CD4-positive, alpha-beta T cell treated with Interleukin-21 for 1 hour (primary cell): ENCODE data around the gene GALNT6.
"Not testable (repeated sequence)": the region's sequence is repeated elsewhere in the genome, so short reads cannot be mapped to it uniquely, and the experiment has no call there.

ENCODE experiments used
- DNase-seq: peaks from one replicate; pipeline ENCODE4 v3.0.0-alpha.2; 2020

Gene GALNT6

DNA sequence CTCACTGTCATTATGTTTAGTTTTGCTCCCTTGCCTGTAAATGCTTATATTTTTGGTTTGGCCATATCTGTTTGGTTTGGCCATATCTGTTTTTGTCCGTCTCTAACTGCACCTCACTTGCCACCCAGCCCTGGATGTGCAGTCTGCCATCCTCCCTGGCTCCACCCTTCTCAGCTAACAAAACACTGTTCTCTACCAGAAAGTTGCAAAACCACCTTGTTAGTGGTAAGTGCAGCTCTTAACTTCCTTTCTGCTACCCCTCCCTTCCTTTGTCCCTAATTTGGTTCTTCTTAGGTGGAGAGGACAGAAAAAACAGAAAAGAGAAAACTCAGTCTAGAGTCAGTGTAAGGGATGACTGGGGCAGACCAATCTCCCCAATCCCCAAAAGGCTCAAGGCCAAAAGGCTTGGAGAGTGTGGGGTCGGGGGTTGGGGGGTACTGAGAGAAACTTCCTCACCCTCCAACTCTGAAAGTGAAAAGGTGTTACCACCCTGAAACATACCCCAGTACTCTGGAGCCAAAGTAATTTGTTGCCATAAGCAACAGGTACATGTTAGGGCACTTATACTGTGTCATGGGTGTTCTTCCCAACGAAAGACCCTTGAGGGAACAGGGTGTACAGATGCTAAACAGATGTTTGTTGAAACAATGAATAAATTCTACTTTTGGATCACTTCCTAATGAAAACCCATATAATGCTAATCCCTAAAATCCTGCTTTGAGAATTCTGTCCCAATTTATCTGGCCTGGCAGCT, 72.2 kb downstream of the GALNT6 start:
- DNase-seq: peak; percentile 72

DNA sequence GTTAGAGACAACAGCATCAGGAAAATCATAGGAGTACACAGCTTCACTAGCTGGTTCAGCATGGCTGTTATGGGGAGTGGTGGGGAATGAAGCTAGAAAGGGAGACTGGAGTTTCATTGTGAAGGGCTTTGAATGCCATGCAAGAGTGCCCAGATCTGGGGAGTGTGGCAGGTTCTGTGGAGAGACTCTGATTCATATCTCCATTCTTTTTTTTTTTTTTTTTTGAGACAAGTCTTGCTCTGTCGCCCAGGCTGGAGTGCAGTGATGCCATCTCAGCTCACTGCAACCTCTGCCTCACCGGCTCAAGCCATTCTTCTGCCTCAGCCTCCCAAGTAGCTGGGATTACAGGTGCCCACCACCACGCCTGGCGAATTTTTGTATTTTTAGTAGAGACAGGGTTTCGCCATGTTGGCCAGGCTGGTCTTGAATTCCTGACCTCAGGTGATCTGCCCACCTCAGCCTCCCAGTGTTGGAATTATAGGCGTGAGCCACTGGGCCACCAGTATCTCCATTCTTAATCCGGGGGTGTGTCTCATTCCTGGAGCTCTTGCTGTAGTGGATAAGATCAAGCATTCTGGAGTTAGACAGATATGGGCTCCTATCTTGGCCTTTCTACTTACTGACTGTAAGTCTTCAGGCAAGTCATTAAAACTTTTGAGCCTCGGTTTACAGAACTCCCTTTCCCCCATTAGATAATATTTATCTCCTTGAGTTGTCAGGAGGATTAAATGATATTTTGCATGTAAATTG, 73.0 kb downstream of the GALNT6 start:
- not testable (repeated sequence) for DNase-seq

DNA sequence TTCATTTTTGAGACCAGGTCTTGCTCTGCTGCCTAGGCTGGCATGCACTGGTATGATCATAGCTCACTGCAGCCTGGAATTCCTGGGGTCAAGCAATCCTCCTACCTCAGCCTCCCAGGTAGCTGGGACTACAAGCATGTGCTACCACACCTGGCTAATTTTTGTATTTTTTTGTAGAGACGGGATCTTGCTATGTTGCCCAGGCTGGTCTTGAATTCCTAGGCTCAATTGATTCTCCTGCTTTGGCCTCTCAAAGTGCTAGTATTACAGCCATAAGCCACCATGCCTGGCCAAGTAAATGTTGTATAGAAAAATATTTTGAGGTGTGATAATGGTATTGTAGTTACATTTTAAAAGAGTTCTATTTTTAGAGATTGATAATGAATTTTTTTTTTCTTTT, 79.8 kb downstream of the GALNT6 start:
- no peak for DNase-seq

DNA sequence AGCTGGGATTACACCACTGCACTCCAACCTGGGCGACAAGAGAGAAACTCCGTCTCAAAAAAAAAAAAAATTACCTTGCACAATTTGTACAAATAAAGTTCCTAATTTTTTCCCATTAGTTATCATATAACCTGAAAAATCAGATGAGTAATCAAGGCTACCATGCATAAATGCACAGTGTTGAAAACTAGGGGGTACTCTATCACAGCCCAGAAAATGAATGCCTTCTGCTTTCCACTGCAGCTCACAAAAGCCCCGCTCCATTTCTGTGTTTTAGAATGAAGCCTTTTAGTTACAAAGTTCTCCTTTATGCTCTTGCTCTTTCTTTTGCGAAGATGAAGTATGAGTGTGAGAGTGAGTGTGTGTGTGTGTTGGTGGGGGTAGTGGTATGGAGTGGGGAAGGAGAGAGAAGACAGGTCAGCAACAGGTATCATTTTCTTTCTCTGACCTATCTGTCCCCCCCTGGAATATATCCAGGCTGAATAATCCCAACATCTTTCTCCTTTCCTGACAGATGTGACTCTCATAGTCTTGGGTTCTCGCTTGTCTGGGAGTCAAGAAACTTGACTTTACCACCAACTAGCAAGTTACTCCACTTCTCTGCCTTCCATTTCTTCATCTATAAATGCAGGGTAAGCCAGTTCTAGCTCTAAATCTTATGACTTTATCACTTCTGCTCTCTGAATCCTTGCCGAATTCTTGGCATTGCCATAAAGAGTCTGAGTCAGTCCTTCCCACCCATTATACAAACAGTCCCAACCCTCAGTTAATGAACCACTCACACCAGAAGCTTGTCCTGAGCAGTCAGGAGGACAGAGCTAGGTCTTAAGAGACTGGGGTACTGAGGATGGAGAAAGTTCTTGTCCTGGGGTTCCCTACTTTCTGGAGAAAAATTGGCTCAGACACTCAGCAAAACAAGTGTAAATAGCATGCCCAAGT, 83.3 kb downstream of the GALNT6 start:
- no peak for DNase-seq

DNA sequence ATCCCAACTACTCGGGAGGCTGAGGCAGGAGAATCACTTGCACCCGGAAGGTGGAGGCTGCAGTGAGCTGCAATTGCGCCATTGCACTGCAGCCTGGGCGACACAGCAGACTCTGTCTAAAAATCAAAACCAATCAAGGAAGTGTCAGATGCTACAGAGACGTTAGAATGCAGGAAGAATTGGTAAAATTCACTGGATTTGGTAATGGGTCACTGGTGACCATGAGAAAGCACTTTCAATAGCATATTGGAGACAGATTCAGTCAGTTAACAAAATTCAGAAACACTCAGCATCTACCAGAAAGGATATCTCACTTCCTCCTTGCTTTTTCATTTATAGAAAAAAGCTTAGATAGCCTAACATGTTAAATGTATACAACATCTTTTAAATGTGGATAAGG, 84.7 kb downstream of the GALNT6 start:
- DNase-seq: no peak
